CD4-positive, alpha-beta T cell treated with Interleukin-17A for 4 hours (primary cell): Measurements from ENCODE around the gene SAXO2.
A peak's percentile ranks its signal among the peaks of the same experiment; 100 is the strongest.
"Not testable (repeated sequence)": the region's sequence is repeated elsewhere in the genome, so short reads cannot be mapped to it uniquely, and the experiment has no call there.

ENCODE experiments used
- DNase-seq: peaks from one replicate; pipeline ENCODE4 v3.0.0-alpha.2; 2020; ENCODE audit warnings: mixed read lengths

The SAXO2 gene

GRCh38 chr15:82286475-82286874 lies 23.9 kb downstream of the SAXO2 start:
- peak; percentile 28 for DNase-seq

GRCh38 chr15:82288202-82288601 lies 25.6 kb downstream of the SAXO2 start:
- DNase-seq = not testable (repeated sequence)

- DNase-seq = no peak
Observed at GRCh38 chr15:82292271-82292670, 29.7 kb downstream of the SAXO2 start.

GRCh38 chr15:82294061-82294690 lies 31.6 kb downstream of the SAXO2 start:
- DNase-seq = no peak

- no peak for DNase-seq
Observed at GRCh38 chr15:82297546-82297945, 34.9 kb downstream of the SAXO2 start.

- no peak for DNase-seq
Observed at GRCh38 chr15:82298032-82298431, 35.4 kb downstream of the SAXO2 start.

GRCh38 chr15:82298520-82298919 lies 35.9 kb downstream of the SAXO2 start:
- peak; percentile 82 for DNase-seq

GRCh38 chr15:82299511-82299914 lies 36.9 kb downstream of the SAXO2 start:
- DNase-seq = not testable (repeated sequence)

- not testable (repeated sequence) for DNase-seq
Observed at GRCh38 chr15:82300326-82300725, 37.7 kb downstream of the SAXO2 start.

GRCh38 chr15:82300883-82301282 lies 38.3 kb downstream of the SAXO2 start:
- no peak for DNase-seq

- DNase-seq = no peak
Observed at GRCh38 chr15:82301296-82302016, 38.8 kb downstream of the SAXO2 start.

- DNase-seq = no peak
Observed at GRCh38 chr15:82303956-82304777, 41.5 kb downstream of the SAXO2 start.

GRCh38 chr15:82304778-82305090 lies 42.1 kb downstream of the SAXO2 start:
- DNase-seq = no peak

- DNase-seq = no peak
Observed at GRCh38 chr15:82305621-82306048, 43.0 kb downstream of the SAXO2 start.

GRCh38 chr15:82306791-82307713 lies 44.4 kb downstream of the SAXO2 start:
- DNase-seq = no peak

- no peak for DNase-seq
Observed at GRCh38 chr15:82307714-82308081, 45.1 kb downstream of the SAXO2 start.

GRCh38 chr15:82309802-82310201 lies 47.2 kb downstream of the SAXO2 start:
- no peak for DNase-seq

GRCh38 chr15:82311321-82311720 lies 48.7 kb downstream of the SAXO2 start:
- not testable (repeated sequence) for DNase-seq

- no peak for DNase-seq
Observed at GRCh38 chr15:82312586-82313349, 50.1 kb downstream of the SAXO2 start.

- DNase-seq = no peak
Observed at GRCh38 chr15:82313446-82313845, 50.8 kb downstream of the SAXO2 start.

- not testable (repeated sequence) for DNase-seq
Observed at GRCh38 chr15:82313951-82314768, 51.5 kb downstream of the SAXO2 start.
